WERI-Rb-1 (cell line): ENCODE data around the gene CUL3.

Experiments
- DNase-seq: peaks from one replicate; pipeline ENCODE4 v3.0.0-alpha.2; 2020
- H3K27ac ChIP-seq: fragments of 250-450 bp; sonication (Bioruptor Pico); 2 replicates; pipeline ENCODE4 v1.5.1; 2020; ENCODE audit warnings: mild to moderate bottlenecking, moderate library complexity
- H3K27me3 ChIP-seq: fragments of 250-450 bp; sonication (Bioruptor Pico); 2 replicates; pipeline ENCODE4 v1.5.1; 2021; ENCODE audit warnings: mild to moderate bottlenecking, low read depth, moderate library complexity; ENCODE audit not compliant: insufficient read depth, severe bottlenecking
- H3K36me3 ChIP-seq: fragments of 250-450 bp; sonication (Bioruptor Pico); 2 replicates; pipeline ENCODE4 v1.5.1; 2020; ENCODE audit warnings: mild to moderate bottlenecking, moderate library complexity
- H3K4me3 ChIP-seq: 2 replicates; pipeline ENCODE4 v1.5.1; 2011; ENCODE audit warnings: low read depth, mild to moderate bottlenecking, control low read depth, low read length
- H3K9me3 ChIP-seq: fragments of 250-450 bp; sonication (Bioruptor Pico); 2 replicates; pipeline ENCODE4 v1.5.1; 2021; ENCODE audit warnings: mild to moderate bottlenecking, moderate library complexity; ENCODE audit not compliant: severe bottlenecking
- CTCF ChIP-seq: IDR thresholded peaks from 2 replicates; pipeline ENCODE4 v1.5.1; 2011; ENCODE audit warnings: low read depth, mild to moderate bottlenecking, control low read depth, inconsistent platforms, low read length

CUL3 gene

GRCh38 chr2:224453892-224454291 is 131.3 kb downstream of the CUL3 start:
- no peak for TF ChIP-seq CTCF
- H3K36me3 ChIP-seq, result no peaks in the 10 kb centered on the region
- no peaks in the 10 kb centered on the region for H3K27me3 ChIP-seq
- no peak overlapping the region for H3K4me3 ChIP-seq
- no peak overlapping the region for H3K27ac ChIP-seq
- no peak for DNase-seq
- H3K9me3 ChIP-seq, result no peaks in the 10 kb centered on the region

- 0 out of 2 replicates have a peak, but pooled peaks have one; percentile 39 for TF ChIP-seq CTCF
- H3K27ac ChIP-seq, result no peak overlapping the region
- no peaks in the 10 kb centered on the region for H3K27me3 ChIP-seq
- no peaks in the 10 kb centered on the region for H3K36me3 ChIP-seq
- no peak overlapping the region for H3K4me3 ChIP-seq
- H3K9me3 ChIP-seq, result no peaks in the 10 kb centered on the region
- DNase-seq, result no peak
Measured at GRCh38 chr2:224449212-224450147, 135.7 kb downstream of the CUL3 start.

- no peak for DNase-seq
- no peaks in the 10 kb centered on the region for H3K36me3 ChIP-seq
- no peak overlapping the region for H3K27ac ChIP-seq
- no peaks in the 10 kb centered on the region for H3K9me3 ChIP-seq
- TF ChIP-seq CTCF, result no peak
- no peak overlapping the region for H3K4me3 ChIP-seq
- no peaks in the 10 kb centered on the region for H3K27me3 ChIP-seq
Measured at GRCh38 chr2:224448236-224448635, 136.9 kb downstream of the CUL3 start.

- Histone ChIP-seq H3K9me3 (no peaks in the 10 kb centered on the region), H3K27me3 (no peaks in the 10 kb centered on the region), H3K4me3 (no peak overlapping the region), H3K36me3 (no peaks in the 10 kb centered on the region), H3K27ac (no peak overlapping the region)
- DNase-seq, result no peak
- TF ChIP-seq CTCF, result no peak
Measured at GRCh38 chr2:224444783-224445182, 140.4 kb downstream of the CUL3 start.

GRCh38 chr2:224444021-224444420 is 141.1 kb downstream of the CUL3 start:
- TF ChIP-seq CTCF, result no peak
- no peak overlapping the region for H3K27ac ChIP-seq
- no peak overlapping the region for H3K4me3 ChIP-seq
- no peaks in the 10 kb centered on the region for H3K36me3 ChIP-seq
- no peak for DNase-seq
- H3K9me3 ChIP-seq, result no peaks in the 10 kb centered on the region
- no peaks in the 10 kb centered on the region for H3K27me3 ChIP-seq
